BJ (cell line): Measurements from ENCODE around the gene HASPIN. TPM values are rescaled to one million over a fixed set of nuclear protein-coding genes. Genes with fewer than 3 reads are reported as not detected.

Source experiments
- CTCF ChIA-PET: fragments of 350-600 bp; formaldehyde crosslinking; extraction: SDS; loops from one replicate; lab custom pipeline; 2021; ENCODE audit warnings: antibody characterized with exemption, inconsistent platforms; lab: Yijun Ruan, JAX
- POLR2A ChIA-PET: fragments of 300-600 bp; sonication (Branson Sonifier 250); formaldehyde crosslinking; extraction: SDS; loops from one replicate; lab custom pipeline; 2021; ENCODE audit warnings: antibody characterized with exemption; lab: Charles Lee
- DNase-seq: peaks from one replicate; pipeline ENCODE4 v3.0.0-alpha.2; 2011; ENCODE audit warnings: low read depth
- H3K27me3 ChIP-seq: 2 replicates; pipeline ENCODE4 v1.6.0; 2011; ENCODE audit warnings: low read length; ENCODE audit not compliant: control insufficient read depth, insufficient read depth
- H3K36me3 ChIP-seq: 2 replicates; pipeline ENCODE4 v1.5.1; 2011; ENCODE audit warnings: low read length; ENCODE audit not compliant: control insufficient read depth, insufficient read depth
- H3K4me3 ChIP-seq: 2 replicates; pipeline ENCODE4 v1.5.1; 2011; ENCODE audit warnings: low read depth, mild to moderate bottlenecking, control low read depth, low read length
- CTCF ChIP-seq: IDR thresholded peaks from 2 replicates; pipeline ENCODE4 v1.5.1; 2011; ENCODE audit warnings: low read depth, mild to moderate bottlenecking, control low read depth, inconsistent platforms, low read length, moderate library complexity; ENCODE audit not compliant: insufficient read depth
- polyA plus RNA-seq: library from polyadenylated mRNA; depleted of rRNA; stranded (reverse); fragments of >200 nt; gene quantifications from 2 replicates; pipeline ENCODE4 v1.2.3, GENCODE V29; 2011

HASPIN gene
- polyA plus RNA-seq, 1 experiment: 2.1 TPM

GRCh38 chr17:3740611-3741073 lies 16.9 kb downstream of the HASPIN start:
- CTCF ChIA-PET: interaction anchor here (0.9 to 10.2 kb wide), 3 partner anchors 77 to 174 kb away, joined by 3 to 160 read pairs (median 3); no protein-coding TSS in a partner anchor
- DNase-seq: no peak
- Histone ChIP-seq H3K4me3 (no peak overlapping the region), H3K27me3 (no peaks in the 10 kb centered on the region), H3K36me3 (no peaks in the 10 kb centered on the region)
- POLR2A ChIA-PET: no interaction called here
- no peak for TF ChIP-seq CTCF

GRCh38 chr17:3744014-3744413 lies 20.3 kb downstream of the HASPIN start:
- no peaks in the 10 kb centered on the region for H3K27me3 ChIP-seq
- DNase-seq: no peak
- POLR2A ChIA-PET: no interaction called here
- TF ChIP-seq CTCF: no peak
- CTCF ChIA-PET: no interaction called here
- no peaks in the 10 kb centered on the region for H3K36me3 ChIP-seq
- H3K4me3 ChIP-seq: no peak overlapping the region

- ChIA-PET CTCF (no interaction called here), POLR2A (no interaction called here)
- H3K36me3 ChIP-seq: no peaks in the 10 kb centered on the region
- TF ChIP-seq CTCF: no peak
- DNase-seq: no peak
- H3K4me3 ChIP-seq: no peak overlapping the region
- H3K27me3 ChIP-seq: no peaks in the 10 kb centered on the region
These were observed 21.4 kb downstream of the HASPIN start for GRCh38 chr17:3745071-3745470.

- ChIA-PET CTCF (interaction anchor here (2.4 kb wide), 1 partner anchor 10 kb away, joined by 20 read pairs; no protein-coding TSS in a partner anchor), POLR2A (no interaction called here)
- TF ChIP-seq CTCF: no peak
These were observed 24.1 kb downstream of the HASPIN start for GRCh38 chr17:3747805-3748204.

GRCh38 chr17:3748576-3748975 lies 24.9 kb downstream of the HASPIN start:
- ChIA-PET CTCF (interaction anchor here (2.4 kb wide), 1 partner anchor 11 kb away, joined by 20 read pairs; no protein-coding TSS in a partner anchor), POLR2A (no interaction called here)
- Histone ChIP-seq H3K36me3 (no peaks in the 10 kb centered on the region), H3K4me3 (no peak overlapping the region), H3K27me3 (peaks cover 1% of the 10 kb centered on the region; the same call in 1 of the 2 replicates)
- TF ChIP-seq CTCF: no peak
- DNase-seq: no peak

More at GRCh38 chr17:3747805-3748204, 24.1 kb downstream of the HASPIN start:
- Histone ChIP-seq H3K4me3 (no peak overlapping the region), H3K27me3 (peaks cover 1% of the 10 kb centered on the region; the same call in 1 of the 2 replicates), H3K36me3 (no peaks in the 10 kb centered on the region)
- no peak for DNase-seq
